Left ventricle myocardium superior (tissue), 1 donor: ENCODE data around the gene TTLL6. TPM values are rescaled to one million over a fixed set of nuclear protein-coding genes. Genes with fewer than 3 reads are reported as not detected.
A peak's percentile ranks its signal among the peaks of the same experiment; 100 is the strongest.
"Not testable (repeated sequence)": the region's sequence is repeated elsewhere in the genome, so short reads cannot be mapped to it uniquely, and the experiment has no call there.

Source experiments
- ATAC-seq: fragments of 200-7000 bp; cut with Tn5 transposase; one replicate; pipeline ENCODE4 v1.9.1; 2020; ENCODE audit warnings: mild to moderate bottlenecking, moderate library complexity
- DNase-seq: peaks from one replicate; pipeline ENCODE4 v3.0.0-alpha.2; 2020
- intact Hi-C: fragments of 100-400 bp; cut with micrococcal nuclease; formaldehyde crosslinking; loops from one replicate; pipeline ENCODE4 v1.11.0; 2022
- total RNA-seq: library from RNA; stranded (reverse); fragmentation: NEBNext Ultra II Directional; extraction: Animal tissue kit (Norgen Biotek cat#: 25700); gene quantifications from one replicate; pipeline ENCODE4 v1.2.1, GENCODE V29; 2021
- donor health status: DM: no; HTN: yes; CAD: no; lungs with severe emphysema.

Gene TTLL6
- total RNA-seq, 1 donor from 2014 or later: not detected

GRCh38 chr17:48819466-48819865 lies 2.4 kb upstream of the TTLL6 start:
- intact Hi-C loops: no loop called here
- no peak for ATAC-seq
- DNase-seq: no peak

GRCh38 chr17:48818361-48818841 lies 1.4 kb upstream of the TTLL6 start:
- ATAC-seq (no peak), DNase-seq (no peak)
- intact Hi-C loops: no loop called here

GRCh38 chr17:48816438-48816773 lies 623 bp downstream of the TTLL6 start:
- intact Hi-C loops: no loop called here
- DNase-seq (no peak), ATAC-seq (no peak)

DNA sequence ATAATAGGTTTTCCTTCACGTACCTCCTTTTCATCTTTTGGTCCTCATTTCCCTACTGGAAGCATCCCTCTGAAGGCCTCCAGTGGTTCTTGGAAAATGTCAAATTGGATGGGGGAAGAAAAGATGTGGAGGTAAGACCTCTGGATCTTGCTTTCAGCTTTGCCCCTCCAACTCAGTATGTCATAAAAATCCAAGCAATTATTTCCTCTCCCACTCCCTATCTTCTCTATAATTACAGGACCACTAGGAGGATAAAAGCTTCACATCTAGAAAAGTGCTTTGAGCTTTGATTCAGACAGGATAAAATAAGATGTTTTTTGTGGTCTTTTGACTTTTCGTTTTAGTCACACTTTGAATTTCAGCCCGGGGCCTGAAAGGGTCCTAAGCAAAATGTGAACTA lies 1.7 kb downstream of the TTLL6 start:
- intact Hi-C loops: no loop called here
- no peak for ATAC-seq
- no peak for DNase-seq

- no peak for ATAC-seq
Observed at GRCh38 chr17:48814504-48814903, 2.5 kb downstream of the TTLL6 start.

DNA sequence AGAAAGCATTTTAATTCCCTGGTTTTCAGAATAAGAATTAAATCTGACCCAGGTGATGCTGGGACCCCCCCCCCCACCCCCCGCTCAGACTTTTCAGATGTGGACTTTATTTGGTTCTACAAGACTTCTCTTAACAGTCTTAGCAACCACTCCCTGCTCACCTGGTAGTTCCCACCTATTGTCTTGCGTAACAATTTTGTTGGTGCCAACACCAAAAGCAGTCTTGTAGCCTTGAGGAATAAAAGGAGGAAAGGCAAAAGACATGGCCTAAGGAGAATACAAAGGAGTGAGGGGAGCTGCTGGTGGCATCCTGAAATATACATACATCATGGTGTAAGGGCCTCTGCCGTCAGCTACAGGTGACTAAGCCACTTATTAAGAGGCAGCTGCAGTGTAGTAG lies 5.0 kb downstream of the TTLL6 start:
- ATAC-seq (no peak), DNase-seq (no peak)
- intact Hi-C loops: no loop called here

More at GRCh38 chr17:48814504-48814903, 2.5 kb downstream of the TTLL6 start:
- intact Hi-C loops: no loop called here
- DNase-seq: peak; percentile 50

DNA sequence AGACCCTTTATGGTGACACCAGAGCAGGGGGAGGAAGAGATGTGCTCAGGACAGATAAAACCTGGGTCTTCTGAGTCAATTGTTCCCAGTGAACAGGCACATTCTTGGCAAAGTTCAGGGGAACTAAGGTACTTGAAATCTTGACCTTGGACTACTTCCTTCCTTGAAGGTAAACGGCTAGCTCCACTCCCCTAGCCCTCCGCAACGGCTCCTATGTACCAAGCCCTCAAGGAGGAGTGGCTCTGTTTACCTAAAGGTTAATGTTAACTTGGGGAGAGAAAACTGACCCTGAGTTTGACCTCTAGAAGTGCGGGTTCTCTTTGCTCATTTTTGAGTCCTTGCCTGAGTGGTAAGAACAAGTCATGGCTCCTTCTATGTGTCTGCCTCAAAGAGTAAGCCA lies 7.8 kb downstream of the TTLL6 start:
- ATAC-seq: no peak
- intact Hi-C loops: no loop called here

DNA sequence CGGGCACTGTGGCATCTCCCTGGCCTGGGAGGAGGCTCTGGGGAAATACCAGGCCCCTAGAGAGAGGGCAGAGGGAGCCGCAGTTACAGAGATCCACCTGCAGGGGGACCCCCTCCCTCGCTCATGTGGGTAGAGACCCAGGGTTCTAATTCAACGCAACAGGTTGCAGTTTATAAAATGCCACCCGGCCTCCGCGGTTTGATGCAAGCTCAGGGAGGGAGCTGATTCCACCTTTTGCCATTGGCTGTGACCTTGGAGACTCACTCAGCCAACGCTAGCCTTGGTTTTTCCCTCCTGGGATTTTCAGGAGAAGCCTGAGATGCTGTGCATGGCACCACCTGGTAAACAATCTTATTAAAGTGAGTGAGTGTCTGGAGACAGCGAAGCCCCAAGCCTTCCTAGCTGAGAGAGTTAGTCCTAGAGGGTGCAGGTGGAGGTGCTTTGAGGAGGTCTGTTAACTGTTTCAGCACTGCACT lies 12.1 kb downstream of the TTLL6 start:
- peak; percentile 66 for DNase-seq
- intact Hi-C loops: loop anchor here (2.0 kb wide), 1 partner anchor 74 kb away; no protein-coding TSS in a partner anchor
- peak; percentile 85 for ATAC-seq

More for the DNA sequence above, 7.8 kb downstream of the TTLL6 start:
- DNase-seq: no peak

DNA sequence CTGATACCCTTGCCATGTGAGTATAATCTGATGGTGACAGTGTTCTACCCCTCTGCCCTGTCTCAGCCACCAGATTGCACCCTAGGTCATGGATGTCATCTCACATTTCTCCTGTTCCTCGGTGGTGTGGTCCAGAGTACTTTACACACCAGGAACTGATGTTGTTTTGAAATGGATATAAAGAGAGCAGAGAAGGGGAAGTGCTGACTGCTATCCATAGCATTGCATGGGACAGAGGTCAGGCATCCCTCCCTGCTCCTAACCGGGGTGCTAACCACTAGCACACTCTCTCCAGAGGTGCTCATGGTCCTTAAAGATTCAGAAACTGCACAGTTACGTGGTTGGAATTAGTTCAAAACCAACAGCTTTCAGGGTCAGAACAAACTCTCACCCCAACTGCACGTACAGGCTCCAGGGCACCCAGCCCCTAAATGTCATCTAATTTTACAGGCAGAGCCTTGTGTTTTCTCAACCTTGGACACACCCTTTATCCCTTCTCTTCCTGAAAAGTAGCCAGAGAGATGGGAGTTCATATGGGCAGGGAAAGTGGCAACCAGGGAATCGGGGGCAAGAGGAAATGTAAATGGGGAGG lies 16.3 kb downstream of the TTLL6 start:
- intact Hi-C loops: no loop called here
- DNase-seq (no peak), ATAC-seq (no peak)

DNA sequence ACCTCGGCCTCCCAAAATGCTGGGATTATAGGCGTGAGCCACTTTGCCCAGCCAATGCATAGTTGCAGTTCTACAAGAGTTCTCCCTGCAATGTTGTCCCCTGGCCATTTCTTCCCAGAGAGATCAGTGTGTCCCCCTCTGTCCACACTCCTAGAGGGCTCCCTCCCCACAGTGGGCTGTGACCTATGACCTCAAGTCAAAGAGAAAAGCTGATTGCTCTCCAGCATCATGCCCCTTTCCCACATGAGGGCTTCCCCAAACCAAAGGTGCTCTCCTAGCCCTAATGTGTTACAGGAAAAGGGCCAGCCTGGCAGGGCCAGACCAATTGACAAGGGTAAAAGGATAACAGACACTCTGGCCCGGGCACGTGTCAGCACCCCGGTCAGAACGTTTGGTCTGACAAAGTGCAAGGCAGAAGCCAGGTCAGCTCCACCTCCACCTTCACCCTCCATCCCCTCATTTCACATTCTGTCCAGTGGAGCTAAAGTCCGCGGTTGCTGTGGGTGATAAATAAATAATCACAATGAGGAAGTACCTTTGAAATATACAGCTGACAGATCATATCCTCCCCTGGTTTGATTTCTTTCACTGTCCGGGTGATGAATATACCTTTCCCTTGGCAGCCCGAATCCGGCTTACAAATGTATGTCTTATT lies 17.8 kb downstream of the TTLL6 start:
- intact Hi-C loops: loop anchor here (10.0 kb wide), 1 partner anchor 74 kb away; the partner anchor contains the start of genes HOXB13, PRAC1 and PRAC2
- ATAC-seq: no peak
- DNase-seq: no peak

DNA sequence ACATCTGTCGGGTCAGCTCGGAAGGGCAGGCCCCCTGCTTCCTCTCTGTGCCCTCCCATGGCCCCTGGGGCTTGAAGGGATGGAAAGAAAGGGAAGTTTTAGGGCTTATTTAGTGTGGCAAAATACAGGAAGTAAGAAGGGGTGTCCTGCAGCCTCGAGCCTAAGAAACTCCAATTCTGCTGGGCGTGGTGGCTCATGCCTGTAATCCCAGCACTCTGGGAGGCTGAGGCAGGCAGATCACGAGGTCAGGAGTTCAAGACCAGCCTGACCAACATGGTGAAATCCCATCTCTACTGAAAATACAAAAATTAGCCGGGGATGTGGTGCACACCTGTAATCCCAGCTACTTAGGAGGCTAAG lies 20.9 kb downstream of the TTLL6 start:
- DNase-seq, ATAC-seq: not testable (repeated sequence)
- intact Hi-C loops: loop anchor here (10.0 kb wide), 1 partner anchor 71 kb away; the partner anchor contains the start of genes HOXB13, PRAC1 and PRAC2

DNA sequence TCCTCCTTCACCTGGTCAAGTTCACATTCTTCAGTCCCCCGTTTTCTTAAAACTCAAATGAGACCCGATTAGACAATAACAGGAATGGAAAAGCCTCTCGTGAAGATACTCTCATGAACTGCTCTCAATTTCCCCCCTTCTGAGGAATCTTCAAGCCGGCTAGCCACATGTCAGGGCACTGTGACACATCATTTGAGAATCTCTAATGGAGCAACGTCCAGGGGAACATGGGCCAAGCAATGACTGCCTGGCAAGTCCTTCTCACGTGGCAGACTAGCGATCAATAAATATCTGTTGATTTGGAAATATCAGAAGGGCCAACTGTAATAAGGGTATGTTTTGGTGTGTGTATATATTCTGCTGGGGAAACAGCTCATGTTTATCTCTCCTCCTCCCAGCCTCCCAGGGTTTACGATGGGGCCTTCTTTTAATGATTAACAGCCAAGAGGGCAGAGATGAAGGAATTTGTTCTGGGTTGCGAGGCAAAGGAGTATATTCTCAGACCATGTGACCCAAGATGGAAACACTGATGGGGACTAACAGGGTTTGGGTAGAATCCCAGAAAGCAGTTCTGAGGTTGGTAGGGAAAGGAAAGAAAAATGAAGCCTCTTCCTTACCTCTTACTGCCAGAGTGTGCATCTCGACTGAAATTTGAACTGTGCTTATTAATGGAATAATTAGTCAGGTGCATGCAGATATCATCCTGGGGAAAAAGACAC lies 21.4 kb downstream of the TTLL6 start:
- DNase-seq (no peak), ATAC-seq (no peak)
- intact Hi-C loops: loop anchor here (10.0 kb wide), 1 partner anchor 71 kb away; the partner anchor contains the start of genes HOXB13, PRAC1 and PRAC2

- no peak for DNase-seq
- intact Hi-C loops: loop anchor here (10.0 kb wide), 1 partner anchor 67 kb away; the partner anchor contains the start of genes HOXB13, PRAC1 and PRAC2
Observed at GRCh38 chr17:48792033-48792798, 24.8 kb downstream of the TTLL6 start.

GRCh38 chr17:48791128-48792032 lies 25.6 kb downstream of the TTLL6 start:
- intact Hi-C loops: loop anchor here (10.0 kb wide), 1 partner anchor 67 kb away; the partner anchor contains the start of genes HOXB13, PRAC1 and PRAC2
- DNase-seq (peak; percentile 54), ATAC-seq (peak; percentile 84)

More at GRCh38 chr17:48792033-48792798, 24.8 kb downstream of the TTLL6 start:
- ATAC-seq: no peak

DNA sequence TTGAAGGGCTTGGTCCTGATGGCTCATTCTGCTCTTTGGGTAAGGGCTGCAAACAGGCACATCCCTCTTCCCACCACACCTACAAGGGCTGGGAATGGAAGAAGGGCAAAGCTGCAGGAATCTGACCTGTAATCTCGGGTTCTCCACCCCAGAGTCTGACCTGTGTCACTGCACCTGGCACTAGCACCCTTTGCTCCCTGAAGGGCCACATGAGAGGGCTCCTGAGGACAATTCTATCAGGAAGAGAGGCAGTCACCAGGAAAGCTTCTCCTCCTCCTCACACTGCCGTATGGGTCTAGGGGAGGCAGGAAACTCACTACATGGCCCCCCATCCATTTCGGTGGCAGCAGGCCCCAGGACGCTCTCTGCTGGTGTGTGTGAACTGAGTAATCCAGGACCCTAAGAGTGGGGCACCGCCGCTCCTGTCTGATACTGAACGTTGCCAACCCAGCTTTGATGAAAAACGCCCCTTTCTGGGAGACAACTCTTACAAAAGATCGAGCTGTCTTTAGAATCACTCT lies 26.4 kb downstream of the TTLL6 start:
- intact Hi-C loops: loop anchor here (10.0 kb wide), 1 partner anchor 66 kb away; the partner anchor contains the start of genes HOXB13, PRAC1 and PRAC2
- no peak for DNase-seq
- peak; percentile 20 for ATAC-seq

DNA sequence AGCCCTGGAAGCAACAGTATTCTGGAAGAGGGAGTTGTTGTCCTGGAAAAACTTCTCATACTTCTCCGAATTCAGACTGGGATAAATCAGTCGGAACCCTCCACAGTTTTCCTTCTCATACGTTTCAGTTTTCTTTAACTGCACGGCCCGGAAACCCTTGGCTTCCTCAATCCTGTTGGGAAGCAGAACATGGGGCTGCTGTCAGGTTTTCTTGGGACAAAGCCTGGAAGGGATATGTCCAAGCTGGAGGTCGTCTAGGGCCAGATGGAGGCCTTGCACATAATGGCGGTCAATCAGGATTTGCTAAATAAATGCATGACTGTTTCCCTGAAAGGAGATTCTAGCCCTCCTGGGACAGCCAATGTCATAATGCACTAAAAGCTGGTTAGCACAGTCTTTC lies 29.2 kb downstream of the TTLL6 start:
- no peak for DNase-seq
- peak; percentile 67 for ATAC-seq
- intact Hi-C loops: loop anchor here (5.0 kb wide), 1 partner anchor 116 kb away; no protein-coding TSS in a partner anchor

DNA sequence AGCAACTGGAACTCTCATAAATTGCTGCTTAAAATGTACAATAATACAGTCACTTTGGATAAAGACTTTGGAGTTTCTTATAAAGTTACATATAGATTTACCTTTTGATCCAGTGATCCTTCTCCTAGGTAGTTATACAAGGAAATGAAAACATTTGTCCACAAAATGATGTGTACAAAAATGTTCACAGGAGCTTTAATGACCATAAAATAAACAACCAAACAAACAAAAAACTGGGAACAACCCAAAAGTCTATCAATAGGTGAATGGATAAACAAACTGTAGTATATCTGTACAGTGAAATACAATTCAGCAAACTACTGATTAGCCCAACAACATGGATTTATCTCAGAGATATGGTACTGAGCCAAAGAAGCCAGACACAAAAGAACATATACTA lies 37.6 kb downstream of the TTLL6 start:
- DNase-seq (no peak), ATAC-seq (no peak)
- intact Hi-C loops: no loop called here

GRCh38 chr17:48776602-48777001 lies 40.4 kb downstream of the TTLL6 start:
- intact Hi-C loops: no loop called here

More at GRCh38 chr17:48776602-48777001, 40.4 kb downstream of the TTLL6 start:
- no peak for ATAC-seq
- DNase-seq: no peak
